Uterus (tissue), 2 donors: Measurements from ENCODE around the gene UMODL1.

Experiments used
- CTCF ChIP-seq, 4 experiments: fragments of 200-600 bp in 2 of 4; fragments of 450-650 bp in 2 of 4; sonication (generic) in 2 of 4; IDR thresholded peaks; one replicate each; pipeline ENCODE4 v1.5.1; 2016 to 2019; ENCODE audit warnings: antibody characterized with exemption in 4 of 4, mild to moderate bottlenecking in 2 of 4, moderate library complexity in 1 of 4
- POLR2A ChIP-seq, 2 donors: fragments of 450-650 bp; IDR thresholded peaks; one replicate each; pipeline ENCODE4 v1.6.1; 2016; ENCODE audit warnings: antibody characterized with exemption in 2 of 2, mild to moderate bottlenecking in 1 of 2, moderate library complexity in 1 of 2

GRCh38 chr21:42141643-42142042 lies 70.5 kb downstream of the UMODL1 start:
- TF ChIP-seq CTCF (IDR thresholded peaks at IDR 0.05) (no peak), POLR2A (IDR thresholded peaks at IDR 0.05) (no peak)
